Smooth muscle cell (in vitro differentiated cells): ENCODE data around the gene MPRIP. TPM values are rescaled to one million over a fixed set of nuclear protein-coding genes. Genes with fewer than 3 reads are reported as not detected.

Experiments
- DNase-seq: peaks from one replicate; lab custom pipeline; 2025; ENCODE audit not compliant: unreplicated experiment; lab: John Stamatoyannopoulos, UW
- H2AFZ ChIP-seq: fragments of 200-600 bp; sonication (generic); 2 replicates; pipeline ENCODE4 v1.6.0; 2016; ENCODE audit warnings: antibody characterized with exemption, low read depth, mild to moderate bottlenecking
- H3F3A ChIP-seq: fragments of 200-600 bp; sonication (generic); 2 replicates; pipeline ENCODE4 v1.6.0; 2017; ENCODE audit warnings: antibody characterized with exemption, low read depth
- H3K27ac ChIP-seq: fragments of 200-600 bp; sonication (generic); 2 replicates; pipeline ENCODE4 v1.5.1; 2016; ENCODE audit warnings: low read depth, mild to moderate bottlenecking
- H3K27me3 ChIP-seq: fragments of 200-600 bp; sonication (generic); 2 replicates; pipeline ENCODE4 v1.6.1; 2016; ENCODE audit warnings: low read depth, mild to moderate bottlenecking
- H3K36me3 ChIP-seq: fragments of 200-600 bp; sonication (generic); 2 replicates; pipeline ENCODE4 v1.5.1; 2016; ENCODE audit warnings: low read depth
- H3K4me1 ChIP-seq: fragments of 200-600 bp; sonication (generic); 2 replicates; pipeline ENCODE4 v1.5.1; 2016; ENCODE audit warnings: low read depth
- H3K4me2 ChIP-seq: fragments of 200-600 bp; sonication (generic); 2 replicates; pipeline ENCODE4 v1.6.0; 2016; ENCODE audit warnings: mild to moderate bottlenecking
- H3K4me3 ChIP-seq: fragments of 200-600 bp; sonication (generic); 2 replicates; pipeline ENCODE4 v1.5.1; 2016; ENCODE audit warnings: mild to moderate bottlenecking
- H3K79me2 ChIP-seq: fragments of 200-600 bp; sonication (generic); 2 replicates; pipeline ENCODE4 v1.6.0; 2016; ENCODE audit warnings: low read depth, mild to moderate bottlenecking
- H3K9ac ChIP-seq: fragments of 200-600 bp; sonication (generic); 2 replicates; pipeline ENCODE4 v1.6.0; 2016; ENCODE audit warnings: low read depth
- H3K9me3 ChIP-seq: fragments of 200-600 bp; sonication (generic); replicated peaks from 2 replicates; pipeline ENCODE4 v1.5.1; 2016; ENCODE audit warnings: low read depth
- H4K20me1 ChIP-seq: fragments of 200-600 bp; sonication (generic); 2 replicates; pipeline ENCODE4 v1.6.0; 2016; ENCODE audit warnings: low read depth
- WGBS: methylation state at CpG from one replicate; pipeline ENCODE4 v1.1.7; 2016; ENCODE audit warnings: low lambda C conversion rate; 5-methylcytosine and 5-hydroxymethylcytosine counted together
- polyA plus RNA-seq: library from polyadenylated mRNA; unstranded; fragments of >200 nt; fragmentation: Nextera tagmentation; extraction: Ambion mirVana; gene quantifications from 2 replicates; pipeline ENCODE4 v1.2.1, GENCODE V29; 2016
- total RNA-seq: library from RNA; depleted of rRNA; stranded (reverse); fragments of >200 nt; gene quantifications from 2 replicates; pipeline ENCODE4 v1.2.3, GENCODE V29; 2014
- TF ChIP-seq, protein P1 (sequence below): fragments of 200-600 bp; sonication (generic); IDR thresholded peaks from 2 replicates; pipeline ENCODE4 v1.5.1; 2017; ENCODE audit warnings: borderline replicate concordance, mild to moderate bottlenecking, antibody characterized with exemption; ENCODE audit not compliant: insufficient read depth, poor library complexity, severe bottlenecking

The MPRIP gene
- total and polyA plus RNA-seq, 2 experiments from 2014 or later, result 58.8 to 69.3 TPM

DNA sequence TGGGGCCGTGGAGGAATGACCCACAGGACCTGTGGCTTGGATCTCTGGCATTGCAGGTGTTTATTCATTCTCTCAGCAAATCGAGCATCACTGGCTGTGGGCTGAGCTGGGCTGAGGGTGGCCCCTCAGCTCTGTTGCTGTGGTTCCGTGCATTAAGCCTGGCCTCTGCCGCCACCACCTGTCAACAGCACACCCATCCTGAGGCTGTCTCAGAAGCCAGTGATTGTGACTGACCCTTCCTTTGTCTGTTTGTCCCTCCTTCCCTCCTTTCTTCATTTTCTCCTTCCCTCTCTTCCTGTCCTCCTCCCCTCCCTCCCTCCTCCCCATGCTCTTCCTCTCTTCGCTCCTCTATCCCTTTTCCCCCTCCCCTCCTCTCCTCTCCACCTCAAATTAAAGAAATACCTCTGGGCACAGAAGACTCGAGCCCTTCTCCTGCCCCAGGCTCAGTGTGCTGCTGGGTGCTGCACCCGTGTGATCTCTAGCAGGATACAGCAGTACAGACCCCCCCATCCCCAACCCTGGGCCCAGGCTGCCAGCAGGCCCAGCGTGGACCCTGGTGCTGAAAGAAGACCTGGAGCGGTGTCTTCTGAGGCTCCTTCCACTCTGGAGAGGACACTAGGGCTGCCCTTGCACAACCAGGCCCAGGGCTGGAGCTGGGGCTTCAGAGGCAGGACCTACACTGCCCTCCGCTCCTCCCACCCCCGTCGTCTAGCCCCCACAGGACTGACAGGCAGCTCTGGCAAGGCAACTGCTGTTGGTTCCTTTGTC lies 88.0 kb downstream of the MPRIP start:
- Histone ChIP-seq H3F3A (no peaks in the 10 kb centered on the region), H2AFZ (no peak overlapping the region), H3K4me1 (peaks cover 7% of the 10 kb centered on the region), H3K9me3 (no peaks in the 10 kb centered on the region), H4K20me1 (peaks cover 99% of the 10 kb centered on the region), H3K4me2 (no peak overlapping the region), H3K27ac (no peak overlapping the region), H3K36me3 (no peaks in the 10 kb centered on the region), H3K27me3 (no peaks in the 10 kb centered on the region), H3K4me3 (no peak overlapping the region), H3K9ac (no peak overlapping the region), H3K79me2 (peaks cover 11% of the 10 kb centered on the region)
- 87% methylated on average over 11 of the region's 12 CpGs for WGBS
- TF ChIP-seq, protein P1, sequence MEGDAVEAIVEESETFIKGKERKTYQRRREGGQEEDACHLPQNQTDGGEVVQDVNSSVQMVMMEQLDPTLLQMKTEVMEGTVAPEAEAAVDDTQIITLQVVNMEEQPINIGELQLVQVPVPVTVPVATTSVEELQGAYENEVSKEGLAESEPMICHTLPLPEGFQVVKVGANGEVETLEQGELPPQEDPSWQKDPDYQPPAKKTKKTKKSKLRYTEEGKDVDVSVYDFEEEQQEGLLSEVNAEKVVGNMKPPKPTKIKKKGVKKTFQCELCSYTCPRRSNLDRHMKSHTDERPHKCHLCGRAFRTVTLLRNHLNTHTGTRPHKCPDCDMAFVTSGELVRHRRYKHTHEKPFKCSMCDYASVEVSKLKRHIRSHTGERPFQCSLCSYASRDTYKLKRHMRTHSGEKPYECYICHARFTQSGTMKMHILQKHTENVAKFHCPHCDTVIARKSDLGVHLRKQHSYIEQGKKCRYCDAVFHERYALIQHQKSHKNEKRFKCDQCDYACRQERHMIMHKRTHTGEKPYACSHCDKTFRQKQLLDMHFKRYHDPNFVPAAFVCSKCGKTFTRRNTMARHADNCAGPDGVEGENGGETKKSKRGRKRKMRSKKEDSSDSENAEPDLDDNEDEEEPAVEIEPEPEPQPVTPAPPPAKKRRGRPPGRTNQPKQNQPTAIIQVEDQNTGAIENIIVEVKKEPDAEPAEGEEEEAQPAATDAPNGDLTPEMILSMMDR, result no peak
- DNase-seq, result no peak

DNA sequence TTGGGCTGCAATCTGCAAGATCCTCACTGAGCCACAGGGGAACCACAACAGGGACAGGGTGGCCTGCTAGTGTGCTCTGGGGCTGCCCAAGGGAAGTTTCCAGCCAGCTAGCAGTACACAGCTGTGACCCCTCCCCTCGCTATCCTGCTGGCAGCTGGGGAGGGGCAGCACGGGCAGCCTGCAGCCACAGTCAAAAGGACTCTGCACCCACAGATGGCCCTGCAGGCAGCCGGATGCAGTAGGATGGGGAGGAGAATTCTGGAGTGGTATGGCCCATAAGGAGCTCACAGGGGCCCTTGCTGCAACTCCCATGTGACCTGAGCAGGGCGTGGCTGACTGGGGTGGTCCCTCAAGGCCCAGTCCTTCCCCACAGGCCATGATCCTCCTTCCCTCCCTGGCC lies 89.6 kb downstream of the MPRIP start:
- peaks cover 97% of the 10 kb centered on the region for H4K20me1 ChIP-seq
- H3K36me3 ChIP-seq, result no peaks in the 10 kb centered on the region
- no peak overlapping the region for H2AFZ ChIP-seq

GRCh38 chr17:17132746-17133145 lies 90.5 kb downstream of the MPRIP start:
- TF ChIP-seq, protein P1, result no peak
- H3K9me3 ChIP-seq, result no peaks in the 10 kb centered on the region
- H4K20me1 ChIP-seq, result peaks cover 93% of the 10 kb centered on the region
- DNase-seq, result no peak
- H3K79me2 ChIP-seq, result no peaks in the 10 kb centered on the region
- H3F3A ChIP-seq, result no peaks in the 10 kb centered on the region
- no peak overlapping the region for H3K27ac ChIP-seq
- no peaks in the 10 kb centered on the region for H3K36me3 ChIP-seq
- H3K9ac ChIP-seq, result no peak overlapping the region
- no peak overlapping the region for H3K4me3 ChIP-seq
- no peak overlapping the region for H2AFZ ChIP-seq
- 92% methylated on average over 8 of the region's 8 CpGs for WGBS
- H3K27me3 ChIP-seq, result no peaks in the 10 kb centered on the region
- H3K4me1 ChIP-seq, result peaks cover 7% of the 10 kb centered on the region
- no peak overlapping the region for H3K4me2 ChIP-seq

More for the DNA sequence above, 89.6 kb downstream of the MPRIP start:
- Histone ChIP-seq H3K27ac (no peak overlapping the region), H3F3A (no peaks in the 10 kb centered on the region), H3K9me3 (no peaks in the 10 kb centered on the region), H3K9ac (no peak overlapping the region), H3K4me3 (no peak overlapping the region), H3K4me2 (no peak overlapping the region), H3K4me1 (peaks cover 7% of the 10 kb centered on the region), H3K27me3 (no peaks in the 10 kb centered on the region), H3K79me2 (no peaks in the 10 kb centered on the region)
- DNase-seq, result no peak
- WGBS, result 94% methylated on average over 4 of the region's 4 CpGs
- TF ChIP-seq, protein P1, result no peak
